B cell (primary cell): ENCODE data around the gene WWC1.

Source experiments
- CTCF ChIP-seq: fragments of 200-600 bp; IDR thresholded peaks from one replicate; pipeline ENCODE4 v1.8.0; 2022; ENCODE audit warnings: antibody characterized with exemption, mild to moderate bottlenecking
- EZH2 ChIP-seq: IDR thresholded peaks from 2 replicates; pipeline ENCODE4 v1.6.1; 2012; ENCODE audit warnings: borderline replicate concordance, low read depth, mild to moderate bottlenecking, moderate library complexity, low read length; ENCODE audit not compliant: insufficient read depth, poor library complexity, severe bottlenecking

GRCh38 chr5:168370831-168371230, 79.4 kb downstream of the WWC1 start:
- no peak for TF ChIP-seq CTCF
- no peak for TF ChIP-seq EZH2
